Left colon (tissue), 2 donors: ENCODE measurements around the gene PARP11. TPM values are rescaled to one million over a fixed set of nuclear protein-coding genes. Genes with fewer than 3 reads are reported as not detected.
"Not testable (repeated sequence)": the region's sequence is repeated elsewhere in the genome, so short reads cannot be mapped to it uniquely, and the experiment has no call there.

Source experiments
- ATAC-seq: fragments of 200-7000 bp; cut with Tn5 transposase; one replicate; pipeline ENCODE4 v1.9.1; 2020; ENCODE audit warnings: mild to moderate bottlenecking, moderate library complexity
- DNase-seq, 2 donors: peaks; one replicate each; pipeline ENCODE4 v3.0.0-alpha.2; 2020
- intact Hi-C, 2 donors: fragments of 100-400 bp; cut with DNase I in 1 of 2; cut with micrococcal nuclease in 1 of 2; formaldehyde crosslinking; loops; one replicate each; pipeline versions ENCODE4 v1.11.2 to v1.14.0; 2022; cut with DNase I, micrococcal nuclease
- total RNA-seq, 2 donors: library from RNA; stranded (reverse); fragmentation: NEBNext Ultra II Directional; extraction: Animal tissue kit (Norgen Biotek cat#: 25700); gene quantifications; one replicate each; pipeline ENCODE4 v1.2.1, GENCODE V29; 2021
- donor health status: DM: no; HTN: no; CAD: no.
- donor health status: DM: yes; HTN: yes; CAD: no.

The PARP11 gene
- total RNA-seq, 2 donors from 2014 or later = 7.4 to 7.5 TPM

DNA sequence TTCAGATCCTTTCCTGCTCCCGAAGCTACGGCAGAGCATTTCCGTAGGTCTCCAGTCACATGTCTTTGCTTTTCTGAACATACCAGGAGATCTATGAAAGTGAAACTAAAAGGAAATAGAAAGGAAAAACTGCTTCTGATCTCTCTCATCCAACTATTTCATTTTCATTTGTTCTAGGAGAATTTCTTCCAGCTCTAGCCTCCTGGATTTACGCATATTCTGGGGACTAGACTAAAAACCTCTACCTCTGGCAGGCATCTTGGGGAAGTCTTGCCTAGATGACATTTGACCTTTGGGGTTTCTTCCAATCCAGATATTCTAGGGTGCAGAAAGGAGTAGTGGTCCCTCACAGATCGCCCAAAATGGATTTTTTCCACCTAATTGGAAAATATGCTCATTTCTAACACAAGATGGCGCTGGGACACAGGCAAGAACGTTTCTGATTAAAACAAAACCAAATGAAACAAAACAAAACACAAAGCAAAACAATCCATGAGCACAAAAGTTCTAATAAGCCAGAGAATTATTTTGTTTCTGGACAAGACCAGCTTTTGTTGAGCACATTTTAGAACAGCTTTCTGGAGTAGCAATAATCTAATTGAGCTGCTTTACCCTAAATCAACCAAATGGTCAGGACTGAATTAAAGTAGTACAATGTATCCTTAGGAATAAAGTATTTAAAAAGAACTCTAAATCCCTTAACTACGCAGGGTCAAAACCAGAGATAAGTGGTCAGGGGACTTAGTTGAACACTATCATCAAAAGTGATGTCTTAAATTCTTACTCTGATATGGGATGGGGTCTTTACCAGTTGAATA, 12.3 kb upstream of the PARP11 start:
- peak; percentile 40 for ATAC-seq
- intact Hi-C loops = loop anchor here in 1 of 2 donors (5.0 kb wide), 1 partner anchor 157 kb away; no protein-coding TSS in a partner anchor
- no peak for DNase-seq

DNA sequence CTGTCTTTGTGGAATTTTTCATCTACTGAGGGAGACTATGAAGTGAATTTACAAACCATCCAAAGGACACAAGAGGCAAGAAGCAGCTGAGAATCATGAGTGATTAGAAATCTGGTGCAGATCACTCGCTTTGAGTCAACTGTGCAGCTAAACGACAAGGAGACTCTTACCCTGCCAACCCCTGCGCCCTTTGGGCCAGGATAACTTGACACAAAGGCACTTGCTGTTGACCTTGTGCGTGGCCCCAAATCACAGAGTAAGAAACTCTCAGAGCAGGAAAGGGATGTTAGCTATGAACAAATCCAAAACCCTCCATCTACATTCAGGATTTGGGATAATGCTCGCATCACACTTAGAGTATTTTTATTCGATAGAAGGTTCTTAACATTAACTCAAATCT, 11.5 kb upstream of the PARP11 start:
- DNase-seq (no peak), ATAC-seq (no peak)
- intact Hi-C loops = loop anchor here in 1 of 2 donors (5.0 kb wide), 1 partner anchor 158 kb away; no protein-coding TSS in a partner anchor

DNA sequence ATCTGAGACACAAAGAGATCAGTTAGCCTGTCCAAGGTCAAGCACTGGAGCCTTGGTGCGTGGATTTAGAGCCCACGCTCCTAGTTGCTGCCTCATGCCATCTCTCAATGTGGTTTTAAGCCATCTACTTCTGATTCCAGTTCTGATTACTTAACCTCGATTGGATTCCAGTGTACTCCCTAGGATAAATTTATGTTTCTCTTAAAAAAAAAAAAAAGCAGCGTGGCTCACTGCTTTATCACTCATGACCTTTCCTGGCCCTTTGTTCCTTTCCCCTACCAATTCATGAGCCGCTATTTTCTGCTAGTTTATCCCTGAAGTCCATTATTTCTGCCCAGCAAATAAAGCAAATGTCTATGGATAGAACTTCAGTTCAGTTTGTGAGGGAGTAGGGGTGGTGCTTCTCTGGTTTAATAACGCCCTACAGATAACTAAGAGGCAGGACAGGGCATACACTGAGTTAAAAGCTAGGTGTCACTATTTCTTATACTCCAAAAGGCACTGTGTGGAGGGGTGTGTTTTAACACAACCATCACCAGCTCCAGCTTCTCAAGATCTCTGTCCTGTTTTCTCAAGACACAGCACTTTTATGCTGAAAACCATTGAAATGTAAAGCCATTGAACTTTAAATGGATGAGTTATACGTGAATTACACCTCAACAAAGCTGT, 9.8 kb upstream of the PARP11 start:
- ATAC-seq (peak; percentile 84), DNase-seq (no peak)
- intact Hi-C loops = no loop called here

DNA sequence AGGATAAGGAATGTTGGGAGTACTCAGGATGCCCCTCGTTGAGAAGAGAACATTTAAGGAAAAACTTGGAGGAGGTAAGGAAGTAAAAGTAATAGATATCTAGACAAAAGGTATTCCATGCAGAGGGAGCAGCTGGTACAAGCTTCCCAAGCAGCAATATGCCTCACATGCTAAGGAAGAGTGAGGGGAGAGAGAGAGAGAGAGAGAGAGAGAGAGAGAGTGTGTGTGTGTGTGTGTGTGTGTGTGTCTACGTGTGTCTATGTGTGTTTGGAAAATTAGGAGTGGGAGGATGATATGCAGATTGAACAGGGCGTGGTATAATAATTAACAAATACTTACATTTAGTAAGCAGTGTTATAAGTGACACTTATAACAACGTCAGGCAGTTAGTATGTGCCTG, 9.2 kb upstream of the PARP11 start:
- intact Hi-C loops = no loop called here
- DNase-seq = no peak
- ATAC-seq = no peak

DNA sequence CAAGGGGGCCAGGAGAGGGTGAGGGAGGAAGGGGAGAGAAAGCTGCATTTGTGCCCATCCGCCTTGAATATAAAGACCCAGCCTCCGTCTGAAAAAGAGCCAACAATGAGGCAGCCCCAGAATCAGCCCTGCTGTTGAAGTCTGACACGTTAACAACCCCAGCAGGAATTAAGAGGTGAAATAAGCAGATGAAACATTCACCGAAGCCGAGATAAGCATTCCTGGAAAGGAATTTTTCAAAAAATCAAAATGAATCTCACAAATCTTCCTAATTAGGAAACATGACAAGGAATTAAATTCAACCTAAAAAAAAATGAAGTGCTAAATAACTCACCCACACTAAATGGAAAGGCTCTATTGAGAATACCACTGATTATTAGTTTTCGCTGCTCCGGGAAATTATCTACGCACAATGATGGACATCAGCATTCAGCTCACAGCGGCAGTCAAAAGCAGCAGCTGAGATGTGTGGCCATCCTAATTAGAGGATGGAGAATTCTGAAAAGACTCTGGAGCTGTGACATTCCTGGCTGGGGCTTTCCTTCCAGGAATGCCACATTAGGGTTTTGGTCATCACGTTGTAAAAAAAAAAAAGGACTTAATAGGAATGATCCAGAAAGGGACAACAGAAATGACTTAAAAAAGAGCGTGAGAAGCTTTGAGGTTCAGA, 8.2 kb upstream of the PARP11 start:
- intact Hi-C loops = no loop called here
- DNase-seq (no peak), ATAC-seq (no peak)

DNA sequence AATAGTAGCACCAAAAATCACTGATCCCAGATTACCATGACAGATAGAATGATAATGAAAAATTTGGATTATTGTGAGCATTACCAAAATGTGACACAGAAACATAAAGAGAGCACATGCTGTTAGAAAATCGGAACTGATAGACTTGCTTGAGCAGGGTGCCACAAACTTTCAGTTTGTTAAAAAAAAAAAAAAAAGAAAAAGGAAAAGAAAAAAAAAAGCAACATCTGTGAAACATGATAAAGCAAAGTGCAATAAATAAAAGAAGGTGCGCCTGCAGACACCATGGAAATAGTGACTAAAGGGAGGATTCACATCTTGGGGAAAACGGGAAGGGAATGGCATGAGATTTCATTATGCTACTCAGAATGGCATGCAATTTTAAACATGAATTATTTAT, 6.6 kb upstream of the PARP11 start:
- ATAC-seq (no peak), DNase-seq (no peak)
- intact Hi-C loops = loop anchor here in 1 of 2 donors (10.0 kb wide), 1 partner anchor 395 kb away; the partner anchor contains the start of gene CCND2

DNA sequence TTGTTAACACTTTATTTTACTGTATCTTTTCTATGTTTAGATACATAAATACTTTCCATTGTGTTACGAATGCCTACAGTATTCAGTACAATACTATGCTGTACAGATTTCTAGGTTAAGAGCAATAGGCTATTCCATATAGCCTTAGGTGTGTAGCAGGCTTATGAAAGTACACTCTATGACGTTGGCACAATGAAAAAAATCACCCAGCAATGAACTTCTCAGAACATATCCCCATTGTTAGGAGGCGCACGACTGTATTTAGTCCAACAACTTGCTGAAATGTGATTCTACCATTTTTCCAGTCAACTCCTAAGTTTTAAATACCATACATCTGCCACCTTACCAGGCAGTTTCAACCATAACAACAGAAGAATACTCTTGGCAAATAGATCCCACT, 1.8 kb downstream of the PARP11 start:
- DNase-seq = no peak
- intact Hi-C loops = loop anchor here in 1 of 2 donors (10.0 kb wide), 1 partner anchor 403 kb away; the partner anchor contains the start of gene CCND2
- no peak for ATAC-seq

DNA sequence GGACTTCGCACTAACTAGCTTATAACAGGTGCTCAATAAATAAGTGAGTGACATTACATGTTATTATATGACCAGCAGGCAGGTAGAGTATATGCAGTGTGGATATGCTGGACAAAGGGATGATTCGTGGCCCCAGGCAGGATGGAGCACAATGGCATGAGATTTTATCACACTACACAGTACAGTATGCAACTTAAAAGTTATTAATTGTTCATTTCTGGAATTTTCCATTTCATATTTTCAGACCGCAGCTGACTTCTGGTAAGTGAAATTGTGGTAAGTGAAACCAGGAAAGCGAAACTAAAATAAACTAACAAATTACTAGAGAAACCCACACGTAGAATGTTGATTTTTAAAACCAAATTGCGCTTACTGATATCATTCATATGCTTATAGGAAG, 3.3 kb downstream of the PARP11 start:
- DNase-seq = no peak
- intact Hi-C loops = loop anchor here in 1 of 2 donors (10.0 kb wide), 1 partner anchor 405 kb away; the partner anchor contains the start of gene CCND2
- ATAC-seq = no peak

DNA sequence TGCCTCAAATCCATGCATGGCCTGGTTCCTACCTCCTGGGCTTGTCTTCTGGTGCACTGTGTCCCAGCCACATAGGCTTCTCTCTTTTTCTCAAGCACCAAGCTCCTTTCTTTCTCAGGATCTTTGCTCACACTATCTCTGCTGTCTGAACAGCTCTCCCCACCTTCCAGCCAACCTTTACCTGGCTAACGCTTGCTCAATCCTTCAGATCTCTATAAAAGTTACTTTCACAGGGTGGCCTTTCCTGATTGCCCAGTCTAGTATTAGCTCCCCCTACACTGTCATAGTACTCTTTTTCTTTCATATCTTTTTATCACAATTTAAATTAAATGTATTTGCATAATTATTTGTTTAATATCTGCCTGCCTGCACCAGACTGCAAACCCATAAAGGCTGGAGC, 3.8 kb downstream of the PARP11 start:
- intact Hi-C loops = no loop called here
- ATAC-seq (no peak), DNase-seq (no peak)

DNA sequence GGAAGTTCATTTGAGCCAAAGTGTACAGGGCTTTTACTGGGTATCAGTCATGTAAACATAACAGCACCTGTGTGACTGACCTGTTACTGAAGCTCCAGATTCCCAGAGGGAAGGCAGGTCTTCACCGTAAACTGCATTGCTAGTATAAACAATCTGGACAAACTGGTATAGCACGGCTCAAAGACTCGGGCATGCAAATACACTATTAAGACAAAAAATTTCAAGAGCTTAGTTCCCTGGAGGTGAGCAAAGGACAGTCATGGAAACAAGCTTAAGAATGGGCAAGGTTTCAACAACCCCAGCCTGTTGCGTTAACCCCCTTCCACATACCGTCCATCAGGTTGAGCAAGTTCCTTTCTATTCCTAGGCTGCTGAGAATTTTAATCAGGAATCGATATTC, 9.4 kb downstream of the PARP11 start:
- ATAC-seq = no peak
- intact Hi-C loops = no loop called here
- DNase-seq = no peak

DNA sequence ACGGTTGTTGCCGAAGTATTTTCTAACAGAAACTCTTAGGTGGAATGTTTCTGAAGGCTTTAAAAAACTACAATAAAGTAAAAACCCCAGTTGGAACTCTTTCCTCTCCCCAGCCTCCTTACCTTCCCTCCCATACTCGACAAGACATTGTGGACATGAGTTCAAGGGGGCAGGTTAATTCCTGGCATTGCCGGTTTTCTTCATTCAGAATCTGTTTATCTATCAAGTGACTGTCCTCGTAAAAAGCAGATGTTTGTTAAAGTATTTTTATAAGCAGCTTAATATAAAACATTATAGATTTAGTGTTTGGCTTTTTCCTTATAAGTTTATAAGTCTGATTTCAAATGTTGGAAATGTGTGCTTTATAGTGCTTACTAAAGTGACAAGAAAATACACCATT, 30.7 kb downstream of the PARP11 start:
- DNase-seq (no peak), ATAC-seq (no peak)
- intact Hi-C loops = no loop called here

DNA sequence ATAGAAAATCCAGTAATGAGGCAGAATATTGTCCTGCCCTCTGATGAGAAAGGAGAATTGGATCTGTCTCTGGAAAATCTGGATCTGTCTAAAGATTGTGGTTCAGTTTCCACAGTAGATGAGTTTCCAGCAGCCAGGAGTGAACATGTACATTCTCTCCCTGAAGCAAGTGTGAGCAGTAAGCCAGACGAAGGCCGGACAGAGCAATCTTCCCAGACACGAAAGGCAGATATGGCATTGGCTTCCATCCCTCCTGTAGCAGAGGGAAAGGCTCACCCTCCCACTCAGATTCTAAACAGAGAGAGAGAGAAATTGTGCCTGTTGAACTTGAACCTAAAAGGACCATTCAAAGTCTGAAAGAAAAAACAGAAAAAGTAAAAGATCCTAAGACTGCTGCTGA, 31.4 kb downstream of the PARP11 start:
- no peak for ATAC-seq
- intact Hi-C loops = no loop called here

DNA sequence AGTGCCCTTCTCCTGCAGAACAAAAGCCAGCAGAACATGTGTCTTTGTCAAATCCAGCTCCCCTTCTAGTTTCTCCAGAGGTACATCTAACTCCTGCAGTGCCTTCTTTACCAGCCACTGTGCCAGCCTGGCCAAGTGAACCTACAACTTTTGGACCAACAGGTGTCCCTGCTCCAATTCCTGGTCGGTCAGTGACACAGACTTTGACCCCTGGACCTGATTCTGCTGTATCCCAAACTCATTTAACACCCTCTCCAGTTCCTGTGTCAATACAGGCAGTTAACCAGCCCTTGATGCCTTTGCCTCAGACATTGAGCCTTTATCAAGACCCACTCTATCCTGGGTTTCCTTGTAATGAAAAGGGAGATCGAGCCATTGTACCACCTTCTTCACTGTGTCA, 32.4 kb downstream of the PARP11 start:
- ATAC-seq = peak; percentile 46
- intact Hi-C loops, DNase-seq: not testable (repeated sequence)

More for the DNA sequence above, 31.4 kb downstream of the PARP11 start:
- DNase-seq = no peak

DNA sequence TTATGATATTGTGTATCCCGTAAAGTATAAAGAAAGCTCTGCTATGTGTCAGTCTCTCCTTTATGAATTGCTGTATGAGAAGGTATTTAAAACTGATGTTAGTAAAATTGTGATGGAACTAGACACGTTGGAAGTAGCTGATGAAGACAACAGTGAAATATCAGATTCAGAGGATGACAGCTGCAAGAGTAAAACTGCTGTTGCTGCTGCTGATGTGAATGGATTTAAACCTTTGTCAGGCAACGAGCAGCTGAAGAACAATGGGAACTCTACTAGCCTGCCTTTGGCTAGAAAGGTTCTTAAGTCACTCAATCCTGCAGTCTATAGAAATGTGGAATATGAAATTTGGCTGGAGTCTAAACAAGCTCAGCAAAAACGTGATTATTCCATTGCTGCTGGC, 33.5 kb downstream of the PARP11 start:
- not testable (repeated sequence) for ATAC-seq

DNA sequence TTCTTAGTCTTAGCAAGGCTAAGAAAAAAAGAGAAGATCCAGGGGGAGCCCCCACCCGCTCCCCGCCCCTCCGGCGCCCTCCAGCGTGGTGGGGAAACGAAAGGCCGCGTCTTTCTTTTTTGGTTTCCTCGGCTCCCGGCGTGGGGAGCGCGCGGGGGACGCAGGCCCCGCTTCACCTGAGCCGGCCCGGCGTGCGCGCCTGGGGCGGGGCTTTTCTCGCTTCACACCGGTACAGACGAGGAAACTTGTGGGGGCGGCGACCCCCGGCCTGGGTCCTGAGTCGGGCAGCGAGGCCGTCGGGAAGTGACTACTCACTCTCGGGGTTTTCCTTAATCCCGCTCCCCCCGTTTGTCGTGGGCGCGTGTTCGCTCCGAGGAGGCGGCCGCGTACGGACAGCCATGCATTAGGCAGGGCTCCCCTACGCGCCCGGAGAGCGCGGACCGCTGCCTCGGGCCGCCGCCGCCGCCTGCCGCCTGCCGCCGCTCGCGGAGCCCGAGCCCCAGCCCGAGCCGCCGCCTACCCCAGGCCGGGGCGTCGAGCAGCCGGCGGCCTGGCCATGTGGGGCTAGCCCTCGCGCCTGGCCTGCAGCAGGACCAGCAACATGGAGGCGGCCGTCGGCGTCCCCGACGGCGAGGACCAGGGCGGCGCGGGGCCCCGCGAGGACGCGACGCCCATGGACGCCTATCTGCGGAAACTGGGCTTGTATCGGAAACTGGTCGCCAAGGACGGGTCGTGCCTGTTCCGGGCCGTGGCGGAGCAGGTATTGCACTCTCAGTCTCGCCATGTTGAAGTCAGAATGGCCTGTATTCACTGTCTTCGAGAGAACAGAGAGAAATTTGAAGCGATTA, 34.3 kb downstream of the PARP11 start:
- intact Hi-C loops = not testable (repeated sequence)
- peak; percentile 44 for ATAC-seq
- peak in 1 of 2 donors; percentile 4 for DNase-seq

More for the DNA sequence above, 33.5 kb downstream of the PARP11 start:
- intact Hi-C loops, DNase-seq: not testable (repeated sequence)

DNA sequence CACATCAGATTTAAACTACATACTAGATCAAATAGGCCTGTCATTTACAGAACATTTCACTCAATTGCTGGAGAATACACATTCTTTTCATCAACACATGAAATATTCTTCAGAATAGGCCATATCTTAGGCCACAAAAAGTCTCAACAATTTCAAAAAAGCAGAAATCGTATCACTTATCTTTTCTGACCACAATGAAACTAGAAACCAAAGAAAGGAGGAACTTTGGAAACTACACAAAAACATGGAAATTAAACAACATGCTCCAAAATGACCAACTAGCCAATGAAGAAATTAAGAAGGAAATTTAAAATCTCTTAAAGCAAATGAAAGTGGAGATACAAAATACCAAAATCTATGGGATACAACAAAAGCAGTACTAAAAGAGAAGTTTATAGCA, 35.1 kb downstream of the PARP11 start:
- DNase-seq (no peak), ATAC-seq (no peak)
- intact Hi-C loops = no loop called here

DNA sequence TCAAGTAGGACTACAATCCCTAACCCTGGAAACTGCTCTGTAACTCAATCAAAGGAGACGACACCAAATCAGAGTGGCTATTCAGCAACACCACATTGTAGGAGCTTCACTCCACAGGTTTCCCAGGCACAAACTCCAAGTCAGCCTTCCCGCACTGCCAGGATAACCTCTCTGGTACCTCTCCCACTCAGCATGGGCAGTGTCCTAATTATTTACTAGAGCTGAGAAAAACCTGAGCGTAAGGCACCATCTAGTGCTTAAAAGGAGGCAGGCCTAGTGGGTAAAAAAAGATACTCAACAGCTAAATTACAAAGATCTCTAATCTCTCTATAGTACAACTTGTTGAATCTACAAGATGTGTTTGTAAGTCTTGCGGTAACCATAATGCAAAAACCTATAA, 36.1 kb downstream of the PARP11 start:
- intact Hi-C loops = no loop called here
- ATAC-seq = no peak
- DNase-seq = no peak

DNA sequence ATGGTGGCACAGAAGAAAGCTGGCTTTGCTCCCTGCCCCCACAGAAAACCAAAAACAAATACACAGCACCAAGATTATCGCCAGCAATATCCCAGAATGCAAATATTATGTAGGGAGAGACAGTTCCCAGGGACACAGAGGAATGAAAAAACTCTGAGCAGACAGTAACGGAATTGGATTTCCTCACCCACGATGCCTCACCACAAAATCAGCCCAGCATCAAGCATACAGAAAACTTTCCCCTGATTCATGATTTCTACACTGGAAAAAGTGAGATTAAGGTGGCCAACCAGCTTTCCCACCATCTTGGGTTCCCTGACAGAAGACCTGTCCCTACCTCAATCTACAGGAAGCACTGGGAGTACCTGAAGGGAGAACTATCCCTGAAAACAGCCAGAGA, 36.6 kb downstream of the PARP11 start:
- ATAC-seq (no peak), DNase-seq (no peak)
- intact Hi-C loops = no loop called here

DNA sequence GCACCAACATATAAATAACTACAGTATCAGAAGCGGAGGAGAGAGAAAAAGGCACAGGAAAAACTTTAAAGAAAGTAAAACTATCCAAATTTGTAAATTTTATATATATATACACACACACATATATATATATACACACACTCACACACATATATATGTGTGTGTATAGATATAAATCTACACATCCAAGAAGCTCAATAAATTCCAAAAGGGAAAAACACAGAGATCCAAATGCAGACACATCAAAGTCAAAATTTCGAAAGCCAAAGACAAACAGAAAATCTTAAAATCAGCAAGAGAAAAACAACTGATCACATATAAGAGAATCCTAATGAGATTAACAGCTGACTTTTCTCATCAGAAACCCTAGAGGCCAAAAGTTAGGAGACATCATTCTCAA, 37.3 kb downstream of the PARP11 start:
- DNase-seq = no peak
- ATAC-seq = no peak
- intact Hi-C loops = no loop called here
